Karpas-422 (cell line): ENCODE results near the gene NR6A1. TPM values are rescaled to one million over a fixed set of nuclear protein-coding genes. Genes with fewer than 3 reads are reported as not detected.

Experiments
- DNase-seq: peaks from one replicate; pipeline ENCODE4 v3.0.0-alpha.2; 2015
- H2AFZ ChIP-seq: fragments of 200-600 bp; sonication (generic); 2 replicates; pipeline ENCODE4 v1.6.1; 2014; ENCODE audit warnings: antibody characterized with exemption, low read length, mixed read lengths
- H3K27ac ChIP-seq: fragments of 200-600 bp; sonication (generic); 2 replicates; pipeline ENCODE4 v1.5.1; 2014; ENCODE audit warnings: mild to moderate bottlenecking, low read length, moderate library complexity
- H3K27me3 ChIP-seq: fragments of 200-600 bp; sonication (generic); 2 replicates; pipeline ENCODE4 v1.6.1; 2014; ENCODE audit warnings: low read length, mixed read lengths
- H3K36me3 ChIP-seq: fragments of 200-600 bp; sonication (generic); 2 replicates; pipeline ENCODE4 v1.6.1; 2014; ENCODE audit warnings: low read length, mixed read lengths; ENCODE audit not compliant: insufficient read depth
- H3K4me1 ChIP-seq: fragments of 200-600 bp; sonication (generic); 2 replicates; pipeline ENCODE4 v1.6.1; 2014; ENCODE audit warnings: mild to moderate bottlenecking, low read length, mixed read lengths
- H3K4me2 ChIP-seq: fragments of 200-600 bp; sonication (generic); 2 replicates; pipeline ENCODE4 v1.6.1; 2014; ENCODE audit warnings: low read length, low read depth, mild to moderate bottlenecking; ENCODE audit not compliant: poor library complexity, severe bottlenecking
- H3K4me3 ChIP-seq: fragments of 200-600 bp; sonication (generic); 2 replicates; pipeline ENCODE4 v1.5.1; 2014; ENCODE audit warnings: mild to moderate bottlenecking, antibody characterized with exemption, low read length, mixed read lengths
- H3K79me2 ChIP-seq: fragments of 200-600 bp; sonication (generic); 2 replicates; pipeline ENCODE4 v1.6.1; 2014; ENCODE audit warnings: mild to moderate bottlenecking, low read length, mixed read lengths
- H3K9ac ChIP-seq: fragments of 200-600 bp; sonication (generic); 2 replicates; pipeline ENCODE4 v1.6.0; 2014; ENCODE audit warnings: low read length
- H3K9me2 ChIP-seq: fragments of 200-600 bp; sonication (generic), shearing (Covaris generic); replicated peaks from 2 replicates; pipeline ENCODE4 v1.6.0; 2014; ENCODE audit warnings: mild to moderate bottlenecking, low read length, moderate library complexity; ENCODE audit not compliant: insufficient read depth
- H3K9me3 ChIP-seq: fragments of 300-700, 200-600 bp; sonication (generic); 2 replicates; pipeline ENCODE4 v1.6.1; 2014; ENCODE audit warnings: low read length, mixed read lengths
- H4K20me1 ChIP-seq: fragments of 200-600 bp; sonication (generic); 2 replicates; pipeline ENCODE4 v1.6.1; 2014; ENCODE audit warnings: mild to moderate bottlenecking, antibody characterized with exemption, low read length, low read depth; ENCODE audit not compliant: insufficient read depth
- total RNA-seq: library from RNA; depleted of rRNA; stranded (reverse); fragments of >200 nt; shearing (Covaris generic); gene quantifications from 2 replicates; pipeline ENCODE4 v1.2.3, GENCODE V29; 2014; ENCODE audit warnings: low replicate concordance

Gene NR6A1
- total RNA-seq, 1 experiment from 2014 or later = 3.1 TPM

DNA sequence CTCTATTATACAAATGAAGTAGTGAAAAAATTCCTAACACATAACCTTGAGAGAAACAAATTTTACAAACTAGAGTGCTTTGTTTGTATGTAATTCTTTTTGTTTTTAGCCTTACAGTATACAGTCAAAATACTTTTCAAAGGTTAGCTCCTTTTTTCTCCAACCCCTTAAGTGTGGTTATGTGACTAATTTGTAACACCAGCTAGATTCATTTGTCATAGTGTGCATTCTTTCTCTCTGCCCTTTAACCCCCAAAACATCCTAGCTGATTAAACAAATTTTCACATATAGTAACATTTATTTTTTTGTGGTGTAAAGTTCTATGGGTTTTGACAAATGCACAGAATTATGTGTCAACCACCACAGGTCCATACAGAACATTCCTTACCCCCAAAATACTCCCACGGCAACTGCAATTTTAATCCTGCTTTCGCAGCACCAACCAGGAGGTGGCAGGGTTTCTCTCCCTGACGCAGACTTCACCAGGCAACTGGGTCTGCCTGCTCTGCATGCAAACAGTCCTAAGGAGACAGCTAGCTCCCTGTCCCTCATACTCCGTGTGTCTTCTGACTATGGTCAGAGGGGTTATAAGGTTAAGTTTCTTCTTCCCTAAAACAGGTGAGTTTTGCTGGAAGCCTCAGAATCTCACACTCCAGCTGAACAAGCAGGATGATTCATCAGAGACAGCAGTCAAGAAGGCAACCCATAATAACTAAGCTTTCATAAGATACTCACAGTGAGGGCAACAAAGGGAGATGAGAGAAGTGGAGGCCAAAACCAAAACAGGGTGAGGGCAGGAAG, 219.4 kb downstream of the NR6A1 start:
- Histone ChIP-seq H3K27me3 (no peaks in the 10 kb centered on the region), H3K9ac (no peak overlapping the region), H4K20me1 (no peaks in the 10 kb centered on the region; the same call in 1 of the 2 replicates), H3K4me1 (no peaks in the 10 kb centered on the region), H3K4me3 (no peak overlapping the region), H3K27ac (no peak overlapping the region), H2AFZ (no peak overlapping the region), H3K4me2 (no peak overlapping the region), H3K9me3 (no peaks in the 10 kb centered on the region), H3K36me3 (no peaks in the 10 kb centered on the region), H3K9me2 (no peaks in the 10 kb centered on the region), H3K79me2 (no peaks in the 10 kb centered on the region)
- peak; percentile 62 for DNase-seq

DNA sequence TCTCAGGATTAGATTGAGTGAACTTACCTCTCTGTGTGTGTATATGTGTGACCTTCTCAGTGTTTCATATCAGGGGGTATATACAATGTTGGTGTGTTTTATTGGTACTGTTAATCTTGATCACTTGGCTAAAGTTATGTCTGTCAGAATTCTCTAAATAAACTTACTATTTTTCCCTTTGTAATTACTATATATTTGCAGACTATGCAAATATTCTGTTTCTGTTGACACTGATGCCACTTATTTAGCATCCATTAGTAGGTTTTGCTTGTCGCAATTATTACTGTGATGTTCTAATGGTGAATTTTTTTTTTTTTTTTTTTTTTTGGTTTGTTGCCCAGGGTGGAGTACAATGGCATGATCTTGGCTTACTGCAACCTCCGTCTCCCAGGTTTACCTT, 221.0 kb downstream of the NR6A1 start:
- no peaks in the 10 kb centered on the region for H3K9me2 ChIP-seq
- no peaks in the 10 kb centered on the region for H3K36me3 ChIP-seq
- H3K9me3 ChIP-seq = no peaks in the 10 kb centered on the region
- no peak for DNase-seq
- H3K4me2 ChIP-seq = no peak overlapping the region
- no peaks in the 10 kb centered on the region for H3K27me3 ChIP-seq
- no peak overlapping the region for H3K9ac ChIP-seq
- no peak overlapping the region for H3K4me3 ChIP-seq
- no peak overlapping the region for H2AFZ ChIP-seq
- no peaks in the 10 kb centered on the region for H3K79me2 ChIP-seq
- H3K27ac ChIP-seq = no peak overlapping the region
- H3K4me1 ChIP-seq = no peaks in the 10 kb centered on the region
- H4K20me1 ChIP-seq = no peaks in the 10 kb centered on the region; the same call in 1 of the 2 replicates

DNA sequence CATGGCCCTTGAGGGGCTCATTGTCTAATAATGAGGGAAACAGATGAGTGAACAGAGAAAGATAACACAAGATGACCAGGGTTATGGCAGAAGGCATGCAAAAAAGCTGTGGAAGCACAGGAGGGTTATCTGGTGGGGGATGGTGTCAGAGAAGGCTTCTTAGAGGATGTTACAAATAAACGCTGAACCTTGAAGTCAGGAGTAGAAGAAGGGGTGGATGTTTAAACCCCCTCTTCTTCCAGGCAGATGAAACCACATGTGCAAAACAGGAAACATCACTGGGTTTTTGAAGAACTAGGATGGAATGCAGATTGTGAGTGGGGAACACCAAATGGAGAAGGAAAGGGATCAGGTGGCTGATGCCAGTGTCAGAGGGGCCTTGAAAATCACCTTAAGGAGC, 222.1 kb downstream of the NR6A1 start:
- H3K79me2 ChIP-seq = no peaks in the 10 kb centered on the region
- no peaks in the 10 kb centered on the region for H3K4me1 ChIP-seq
- H3K4me2 ChIP-seq = no peak overlapping the region
- H3K4me3 ChIP-seq = no peak overlapping the region
- H3K27me3 ChIP-seq = no peaks in the 10 kb centered on the region
- no peak for DNase-seq
- no peaks in the 10 kb centered on the region for H3K36me3 ChIP-seq
- H3K9me2 ChIP-seq = no peaks in the 10 kb centered on the region
- no peaks in the 10 kb centered on the region for H3K9me3 ChIP-seq
- H3K9ac ChIP-seq = no peak overlapping the region
- no peaks in the 10 kb centered on the region for H4K20me1 ChIP-seq
- H3K27ac ChIP-seq = no peak overlapping the region
- no peak overlapping the region for H2AFZ ChIP-seq

DNA sequence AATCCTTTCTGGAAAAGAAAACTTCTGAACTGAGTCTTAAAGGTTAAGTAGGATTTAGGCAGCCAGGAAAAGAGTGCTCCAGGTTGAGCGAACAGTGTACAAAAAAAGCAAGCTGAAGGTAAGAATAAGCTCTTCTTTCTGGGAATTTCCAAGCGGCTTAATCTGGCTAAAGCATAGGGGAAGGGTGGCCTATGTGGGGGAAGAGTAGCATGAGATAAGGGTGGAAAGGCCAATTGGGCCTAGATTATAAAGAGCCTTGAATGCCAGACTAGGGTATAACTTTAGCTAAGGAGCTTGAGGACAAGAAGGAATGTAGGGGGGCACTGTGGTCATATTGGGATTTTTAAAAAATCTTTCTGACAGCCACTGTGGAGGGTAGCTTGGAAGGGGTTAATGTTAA, 226.6 kb downstream of the NR6A1 start:
- H3K4me3 ChIP-seq = no peak overlapping the region
- H3K4me1 ChIP-seq = no peaks in the 10 kb centered on the region
- H3K79me2 ChIP-seq = no peaks in the 10 kb centered on the region
- H3K9ac ChIP-seq = no peak overlapping the region
- H3K27me3 ChIP-seq = no peaks in the 10 kb centered on the region
- DNase-seq = no peak
- H4K20me1 ChIP-seq = no peaks in the 10 kb centered on the region
- H2AFZ ChIP-seq = no peak overlapping the region
- no peak overlapping the region for H3K27ac ChIP-seq
- no peaks in the 10 kb centered on the region for H3K9me2 ChIP-seq
- no peak overlapping the region for H3K4me2 ChIP-seq
- no peaks in the 10 kb centered on the region for H3K36me3 ChIP-seq
- no peaks in the 10 kb centered on the region for H3K9me3 ChIP-seq

DNA sequence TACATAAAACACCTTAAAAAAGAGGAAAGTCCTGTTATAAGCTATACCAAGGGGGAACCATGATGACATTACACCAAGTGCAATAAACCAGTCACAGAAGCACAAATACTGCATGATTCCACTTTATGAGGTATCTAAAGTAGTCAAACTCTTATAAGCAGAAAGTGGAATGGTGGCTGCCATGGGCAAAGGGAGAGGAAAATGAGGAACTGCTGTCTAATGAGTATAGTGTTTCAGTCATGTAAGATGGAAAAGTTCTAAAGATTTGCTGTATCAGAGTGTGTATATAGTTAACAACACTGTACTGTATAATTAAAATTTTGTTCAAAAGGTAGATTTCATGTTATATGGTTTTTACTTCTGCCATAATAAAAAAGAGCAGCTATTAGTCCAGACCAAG, 229.3 kb downstream of the NR6A1 start:
- H3K9me3 ChIP-seq = no peaks in the 10 kb centered on the region
- H3K4me3 ChIP-seq = no peak overlapping the region
- no peaks in the 10 kb centered on the region for H3K36me3 ChIP-seq
- no peak for DNase-seq
- H3K4me2 ChIP-seq = no peak overlapping the region
- H3K27me3 ChIP-seq = no peaks in the 10 kb centered on the region
- no peaks in the 10 kb centered on the region for H4K20me1 ChIP-seq
- no peaks in the 10 kb centered on the region for H3K79me2 ChIP-seq
- no peak overlapping the region for H3K9ac ChIP-seq
- no peaks in the 10 kb centered on the region for H3K9me2 ChIP-seq
- H3K27ac ChIP-seq = no peak overlapping the region
- no peak overlapping the region for H2AFZ ChIP-seq
- no peaks in the 10 kb centered on the region for H3K4me1 ChIP-seq

DNA sequence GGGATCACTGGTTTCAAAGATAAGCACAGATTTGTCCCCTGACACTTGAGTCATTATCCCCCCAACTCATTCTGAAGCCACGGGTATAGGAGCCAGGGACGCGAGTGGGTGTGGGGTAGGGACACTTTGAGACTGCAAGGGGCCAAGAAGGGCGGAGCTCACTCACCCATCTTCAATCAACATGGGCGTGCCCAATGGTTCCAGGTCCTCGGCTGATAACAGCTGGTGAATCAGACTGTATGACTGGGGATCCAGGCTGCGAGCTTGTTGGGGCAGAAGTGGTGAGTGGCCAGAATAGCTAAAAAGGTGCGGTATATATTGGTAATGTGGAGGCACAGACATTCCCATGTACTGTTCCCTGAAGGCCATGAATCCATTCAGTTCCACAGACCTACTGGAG, 233.2 kb downstream of the NR6A1 start:
- DNase-seq = peak; percentile 29
- H3K4me1 ChIP-seq = no peaks in the 10 kb centered on the region
- no peak overlapping the region for H2AFZ ChIP-seq
- no peaks in the 10 kb centered on the region for H3K36me3 ChIP-seq
- no peaks in the 10 kb centered on the region for H3K9me3 ChIP-seq
- no peaks in the 10 kb centered on the region for H3K9me2 ChIP-seq
- H3K9ac ChIP-seq = no peak overlapping the region
- no peaks in the 10 kb centered on the region for H3K27me3 ChIP-seq
- no peaks in the 10 kb centered on the region for H4K20me1 ChIP-seq
- H3K79me2 ChIP-seq = no peaks in the 10 kb centered on the region
- no peak overlapping the region for H3K4me2 ChIP-seq
- H3K4me3 ChIP-seq = no peak overlapping the region
- no peak overlapping the region for H3K27ac ChIP-seq

DNA sequence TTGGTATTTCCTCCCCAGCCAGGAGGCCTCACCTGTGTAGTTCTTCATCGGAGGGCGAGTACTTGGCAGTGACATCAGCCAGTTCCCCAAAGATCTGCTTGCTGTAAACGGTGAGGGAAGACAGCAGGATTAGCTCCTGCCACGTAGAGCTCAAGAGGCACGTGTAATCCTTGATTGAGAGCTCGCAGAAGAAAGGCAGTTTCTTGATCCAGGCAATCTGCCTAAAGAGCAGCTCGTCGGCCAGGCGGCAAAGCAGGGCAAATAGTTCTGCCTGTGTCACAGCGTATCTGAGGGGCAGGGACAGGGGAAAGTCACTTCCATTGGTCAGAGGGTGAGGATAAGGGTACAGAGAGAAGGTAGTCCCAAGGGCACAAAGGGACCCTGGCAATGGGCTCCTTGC, 235.3 kb downstream of the NR6A1 start:
- H3K36me3 ChIP-seq = no peaks in the 10 kb centered on the region
- no peaks in the 10 kb centered on the region for H3K79me2 ChIP-seq
- no peak overlapping the region for H3K4me2 ChIP-seq
- no peak overlapping the region for H3K27ac ChIP-seq
- H3K9me2 ChIP-seq = no peaks in the 10 kb centered on the region
- no peak for DNase-seq
- no peaks in the 10 kb centered on the region for H3K27me3 ChIP-seq
- H2AFZ ChIP-seq = no peak overlapping the region
- no peak overlapping the region for H3K4me3 ChIP-seq
- H3K4me1 ChIP-seq = no peaks in the 10 kb centered on the region
- H3K9me3 ChIP-seq = no peaks in the 10 kb centered on the region
- H4K20me1 ChIP-seq = no peaks in the 10 kb centered on the region
- H3K9ac ChIP-seq = no peak overlapping the region

DNA sequence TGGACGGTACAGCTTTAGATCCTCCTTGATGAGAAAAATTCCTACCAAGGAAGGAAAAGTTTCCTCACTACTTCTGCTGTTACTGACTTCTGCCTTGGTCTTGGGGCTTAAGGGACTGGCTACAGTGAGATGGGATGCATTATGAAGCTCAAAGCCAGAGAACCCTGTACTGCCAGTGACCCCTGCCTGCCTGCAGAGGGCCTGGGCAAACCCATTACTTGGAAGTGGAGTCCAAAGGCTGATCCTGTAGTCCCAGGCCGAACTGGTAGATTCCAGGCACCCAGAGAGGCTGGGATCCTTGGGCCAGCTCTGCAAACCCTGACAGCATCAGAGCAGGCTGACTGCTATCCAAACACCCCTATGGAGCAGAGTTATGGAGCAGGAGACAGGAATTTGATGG, 238.2 kb downstream of the NR6A1 start:
- no peak overlapping the region for H3K4me3 ChIP-seq
- no peak overlapping the region for H3K27ac ChIP-seq
- H3K27me3 ChIP-seq = no peaks in the 10 kb centered on the region
- no peaks in the 10 kb centered on the region for H4K20me1 ChIP-seq
- no peak for DNase-seq
- no peaks in the 10 kb centered on the region for H3K79me2 ChIP-seq
- H3K4me2 ChIP-seq = no peak overlapping the region
- no peak overlapping the region for H2AFZ ChIP-seq
- H3K9ac ChIP-seq = no peak overlapping the region
- H3K4me1 ChIP-seq = no peaks in the 10 kb centered on the region
- H3K9me2 ChIP-seq = no peaks in the 10 kb centered on the region
- H3K9me3 ChIP-seq = no peaks in the 10 kb centered on the region
- no peaks in the 10 kb centered on the region for H3K36me3 ChIP-seq
